Thoracic aorta (tissue), 2 donors: ENCODE measurements around the gene FAM156A. TPM values are rescaled to one million over a fixed set of nuclear protein-coding genes. Genes with fewer than 3 reads are reported as not detected.
"Not testable (repeated sequence)": the region's sequence is repeated elsewhere in the genome, so short reads cannot be mapped to it uniquely, and the experiment has no call there.

ENCODE experiments used
- ATAC-seq: fragments of 150-250 bp; one replicate; pipeline ENCODE4 v1.8.0; 2017; ENCODE audit warnings: low read depth; ENCODE audit not compliant: insufficient number of reproducible peaks, low FRiP score
- DNase-seq: peaks from one replicate; pipeline ENCODE4 v3.0.0-alpha.2; 2020; ENCODE audit warnings: low spot score
- H3K27ac ChIP-seq, 2 donors: fragments of 200-600 bp; sonication (generic); 1 replicate in 1 of 2; 2 replicates in 1 of 2; pipeline ENCODE4 v1.5.1; 2016; ENCODE audit warnings: mild to moderate bottlenecking in 2 of 2, moderate library complexity in 2 of 2
- H3K27me3 ChIP-seq: fragments of 200-600 bp; sonication (generic); replicated peaks from 2 replicates; pipeline ENCODE4 v1.6.0; 2016; ENCODE audit warnings: mild to moderate bottlenecking; ENCODE audit not compliant: insufficient read depth
- H3K36me3 ChIP-seq: fragments of 200-600 bp; sonication (generic); one replicate; pipeline ENCODE4 v1.5.1; 2016
- H3K4me1 ChIP-seq, 2 donors: fragments of 200-600 bp; sonication (generic); 1 replicate in 1 of 2; 2 replicates in 1 of 2; pipeline versions ENCODE4 v1.5.1 to v1.6.0; 2016; ENCODE audit warnings: low read depth in 2 of 2, mild to moderate bottlenecking in 1 of 2; ENCODE audit not compliant: control insufficient read depth in 1 of 2
- H3K4me3 ChIP-seq: fragments of 200-600 bp; sonication (generic); 2 replicates; pipeline ENCODE4 v1.5.1; 2016; ENCODE audit warnings: mild to moderate bottlenecking
- H3K9me3 ChIP-seq: fragments of 200-600 bp; sonication (generic); 2 replicates; pipeline ENCODE4 v1.5.1; 2016
- total RNA-seq, 2 donors: library from RNA; depleted of rRNA; stranded (reverse); fragments of >200 nt; gene quantifications; one replicate each; pipeline versions ENCODE4 v1.1.0 to v1.2.3, GENCODE V29; 2016
- TF ChIP-seq, protein P1 (sequence below): fragments of 200-600 bp; sonication (generic); IDR thresholded peaks from one replicate; pipeline ENCODE4 v1.5.1; 2019; ENCODE audit warnings: antibody characterized with exemption

FAM156A gene
- total RNA-seq, 2 donors from 2014 or later = 44.3 to 55.7 TPM

DNA sequence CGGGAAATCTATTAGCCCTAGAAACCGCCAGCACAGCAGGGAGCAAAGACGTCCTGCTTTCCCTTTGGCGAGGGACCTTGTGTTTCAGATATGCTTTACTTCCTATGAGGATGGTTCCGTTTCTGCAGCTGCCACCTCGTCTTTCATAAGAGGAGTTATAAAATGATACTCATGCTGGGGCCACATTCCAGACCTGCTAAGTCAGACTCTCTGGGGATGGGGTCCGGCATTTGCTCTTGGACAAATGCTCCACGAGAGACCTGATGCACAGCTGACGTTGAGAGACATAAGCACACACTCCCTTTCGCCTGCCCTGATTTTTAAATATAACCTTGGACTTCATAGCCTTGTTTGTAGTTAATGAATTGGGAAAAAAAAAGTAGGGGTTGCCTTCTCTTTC lies 16.6 kb downstream of the FAM156A start:
- ATAC-seq, H3K36me3 ChIP-seq, H3K27me3 ChIP-seq, H3K9me3 ChIP-seq, H3K4me1 ChIP-seq, DNase-seq, H3K4me3 ChIP-seq, H3K27ac ChIP-seq: not testable (repeated sequence)

- not testable (repeated sequence) for H3K9me3 ChIP-seq, DNase-seq, H3K4me1 ChIP-seq, ATAC-seq, H3K27me3 ChIP-seq, H3K36me3 ChIP-seq, H3K4me3 ChIP-seq, H3K27ac ChIP-seq
Measured at GRCh38 chrX:52940704-52941103, 17.6 kb downstream of the FAM156A start.

DNA sequence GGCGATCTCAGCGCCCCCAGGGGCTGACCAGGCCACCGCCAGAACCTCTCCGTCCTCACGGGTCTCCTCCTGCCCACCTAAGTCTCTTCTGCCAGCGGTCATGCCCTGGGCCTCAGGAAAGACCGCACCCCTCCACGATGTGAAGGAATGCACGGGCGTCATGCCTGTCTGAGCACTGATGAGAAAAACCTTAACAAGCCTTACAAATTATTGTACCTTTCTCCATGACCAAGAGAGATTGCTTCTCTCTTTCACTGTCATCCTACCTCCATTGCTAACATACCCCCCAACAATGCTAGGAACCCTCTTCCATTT lies 22.9 kb downstream of the FAM156A start:
- not testable (repeated sequence) for DNase-seq
- ATAC-seq = peak; percentile 41

GRCh38 chrX:52934704-52935469 lies 23.4 kb downstream of the FAM156A start:
- TF ChIP-seq, protein P1, sequence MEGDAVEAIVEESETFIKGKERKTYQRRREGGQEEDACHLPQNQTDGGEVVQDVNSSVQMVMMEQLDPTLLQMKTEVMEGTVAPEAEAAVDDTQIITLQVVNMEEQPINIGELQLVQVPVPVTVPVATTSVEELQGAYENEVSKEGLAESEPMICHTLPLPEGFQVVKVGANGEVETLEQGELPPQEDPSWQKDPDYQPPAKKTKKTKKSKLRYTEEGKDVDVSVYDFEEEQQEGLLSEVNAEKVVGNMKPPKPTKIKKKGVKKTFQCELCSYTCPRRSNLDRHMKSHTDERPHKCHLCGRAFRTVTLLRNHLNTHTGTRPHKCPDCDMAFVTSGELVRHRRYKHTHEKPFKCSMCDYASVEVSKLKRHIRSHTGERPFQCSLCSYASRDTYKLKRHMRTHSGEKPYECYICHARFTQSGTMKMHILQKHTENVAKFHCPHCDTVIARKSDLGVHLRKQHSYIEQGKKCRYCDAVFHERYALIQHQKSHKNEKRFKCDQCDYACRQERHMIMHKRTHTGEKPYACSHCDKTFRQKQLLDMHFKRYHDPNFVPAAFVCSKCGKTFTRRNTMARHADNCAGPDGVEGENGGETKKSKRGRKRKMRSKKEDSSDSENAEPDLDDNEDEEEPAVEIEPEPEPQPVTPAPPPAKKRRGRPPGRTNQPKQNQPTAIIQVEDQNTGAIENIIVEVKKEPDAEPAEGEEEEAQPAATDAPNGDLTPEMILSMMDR = peak; percentile 83
- H3K27me3 ChIP-seq = no peaks in the 10 kb centered on the region
- H3K36me3 ChIP-seq = no peaks in the 10 kb centered on the region
- DNase-seq (peak; percentile 54), ATAC-seq (peak; percentile 98)
- no peaks in the 10 kb centered on the region for H3K9me3 ChIP-seq
- peak overlapping the region; percentile 86 to 94 for H3K27ac ChIP-seq
- no peaks in the 10 kb centered on the region for H3K4me1 ChIP-seq
- H3K4me3 ChIP-seq = peak overlapping the region; percentile 76

More for the DNA sequence above, 22.9 kb downstream of the FAM156A start:
- not testable (repeated sequence) for H3K36me3 ChIP-seq, H3K27me3 ChIP-seq, H3K4me1 ChIP-seq, H3K9me3 ChIP-seq
- Histone ChIP-seq H3K27ac (peak overlapping the region; percentile 86 to 94), H3K4me3 (peak overlapping the region; percentile 76)

DNA sequence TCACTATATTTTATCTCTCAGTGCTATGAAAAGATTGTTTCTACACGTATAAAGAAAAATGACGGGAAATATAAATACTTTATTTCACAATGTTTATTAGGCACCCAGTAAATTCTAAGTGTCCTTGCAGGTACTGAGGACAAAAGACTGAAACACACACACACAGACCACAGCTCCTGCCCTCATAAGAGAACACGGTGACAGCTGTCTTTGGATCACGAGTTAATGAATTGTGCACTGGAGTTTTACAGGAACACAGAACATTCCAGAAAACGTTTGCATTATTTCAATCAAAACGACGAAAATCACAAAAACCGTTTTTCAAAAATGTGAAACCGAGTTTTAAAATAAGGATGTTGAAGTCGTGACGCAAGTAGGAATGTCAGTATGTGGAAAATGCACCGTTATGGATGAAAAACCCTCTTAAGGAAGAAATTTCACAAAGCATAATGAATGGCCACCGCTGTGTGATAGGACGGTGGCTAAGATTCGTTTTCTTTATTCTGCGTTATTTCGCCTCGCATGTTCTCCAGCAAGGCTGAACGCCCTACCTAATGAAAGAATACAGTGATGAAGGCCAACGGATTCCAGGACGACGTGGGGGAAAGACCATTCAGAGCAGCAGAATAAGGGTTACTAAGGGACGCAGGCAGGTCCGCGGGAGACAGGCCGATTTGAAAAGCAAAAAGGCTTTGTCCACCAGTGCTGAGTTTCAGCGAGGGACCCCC lies 24.2 kb downstream of the FAM156A start:
- Histone ChIP-seq H3K4me3 (peak overlapping the region; percentile 76), H3K27ac (peak overlapping the region; percentile 86 to 94), H3K4me1 (no peaks in the 10 kb centered on the region), H3K9me3 (no peaks in the 10 kb centered on the region), H3K36me3 (no peaks in the 10 kb centered on the region), H3K27me3 (no peaks in the 10 kb centered on the region)
- DNase-seq (no peak), ATAC-seq (no peak)
- TF ChIP-seq, protein P1 = no peak

- Histone ChIP-seq H3K4me3 (no peak overlapping the region), H3K27me3 (no peaks in the 10 kb centered on the region), H3K9me3 (no peaks in the 10 kb centered on the region), H3K36me3 (no peaks in the 10 kb centered on the region), H3K27ac (no peak overlapping the region), H3K4me1 (no peaks in the 10 kb centered on the region)
- TF ChIP-seq, protein P1 = no peak
- DNase-seq = no peak
- ATAC-seq = no peak
Measured at GRCh38 chrX:52933213-52933612, 25.1 kb downstream of the FAM156A start.

DNA sequence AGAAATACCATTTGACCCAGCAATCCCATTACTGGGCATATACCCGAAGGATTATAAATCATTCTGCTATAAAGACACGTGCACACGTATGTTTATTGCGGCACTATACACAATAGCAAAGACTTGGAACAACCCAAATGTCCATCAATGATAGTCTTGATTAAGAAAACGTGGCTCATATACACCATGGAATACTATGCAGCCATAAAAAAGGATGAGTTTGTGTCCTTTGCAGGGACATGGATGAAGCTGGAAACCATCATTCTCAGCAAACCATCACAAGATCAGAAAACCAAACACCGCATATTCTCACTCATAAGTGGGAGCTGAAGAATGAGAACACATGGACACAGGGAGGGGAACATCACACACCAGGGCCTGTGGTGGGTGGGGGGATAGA lies 28.1 kb downstream of the FAM156A start:
- not testable (repeated sequence) for H3K27me3 ChIP-seq

More for the DNA sequence above, 28.1 kb downstream of the FAM156A start:
- DNase-seq, ATAC-seq, H3K4me3 ChIP-seq, H3K4me1 ChIP-seq, H3K36me3 ChIP-seq, H3K27ac ChIP-seq, H3K9me3 ChIP-seq: not testable (repeated sequence)
